Sigmoid colon (tissue), 4 donors: Measurements from ENCODE around the gene HIF3A.

Source experiments
- EP300 ChIP-seq, 4 donors: sonication (generic); formaldehyde crosslinking; IDR thresholded peaks; one replicate each; pipeline ENCODE4 v1.6.1; 2017; ENCODE audit warnings: antibody characterized with exemption in 4 of 4
- POLR2A ChIP-seq, 2 donors: fragments of 450-650 bp; IDR thresholded peaks; one replicate each; pipeline ENCODE4 v1.6.1; 2016; ENCODE audit warnings: antibody characterized with exemption in 2 of 2, mild to moderate bottlenecking in 2 of 2, moderate library complexity in 2 of 2
- POLR2AphosphoS5 ChIP-seq, 4 donors: sonication (generic); formaldehyde crosslinking; IDR thresholded peaks; one replicate each; pipeline ENCODE4 v1.6.1; 2017; ENCODE audit warnings: antibody characterized with exemption in 4 of 4
- TF ChIP-seq, protein P1 (sequence below), 4 experiments: fragments of 450-650 bp in 3 of 4; fragments of 200-600 bp in 1 of 4; IDR thresholded peaks; one replicate each; pipeline ENCODE4 v1.5.1; 2016 to 2019; ENCODE audit warnings: antibody characterized with exemption in 4 of 4, mild to moderate bottlenecking in 3 of 4, moderate library complexity in 2 of 4

GRCh38 chr19:46271481-46272197, 25.2 kb upstream of the HIF3A start:
- TF ChIP-seq, protein P1, sequence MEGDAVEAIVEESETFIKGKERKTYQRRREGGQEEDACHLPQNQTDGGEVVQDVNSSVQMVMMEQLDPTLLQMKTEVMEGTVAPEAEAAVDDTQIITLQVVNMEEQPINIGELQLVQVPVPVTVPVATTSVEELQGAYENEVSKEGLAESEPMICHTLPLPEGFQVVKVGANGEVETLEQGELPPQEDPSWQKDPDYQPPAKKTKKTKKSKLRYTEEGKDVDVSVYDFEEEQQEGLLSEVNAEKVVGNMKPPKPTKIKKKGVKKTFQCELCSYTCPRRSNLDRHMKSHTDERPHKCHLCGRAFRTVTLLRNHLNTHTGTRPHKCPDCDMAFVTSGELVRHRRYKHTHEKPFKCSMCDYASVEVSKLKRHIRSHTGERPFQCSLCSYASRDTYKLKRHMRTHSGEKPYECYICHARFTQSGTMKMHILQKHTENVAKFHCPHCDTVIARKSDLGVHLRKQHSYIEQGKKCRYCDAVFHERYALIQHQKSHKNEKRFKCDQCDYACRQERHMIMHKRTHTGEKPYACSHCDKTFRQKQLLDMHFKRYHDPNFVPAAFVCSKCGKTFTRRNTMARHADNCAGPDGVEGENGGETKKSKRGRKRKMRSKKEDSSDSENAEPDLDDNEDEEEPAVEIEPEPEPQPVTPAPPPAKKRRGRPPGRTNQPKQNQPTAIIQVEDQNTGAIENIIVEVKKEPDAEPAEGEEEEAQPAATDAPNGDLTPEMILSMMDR (IDR thresholded peaks at IDR 0.05), result no peak
- TF ChIP-seq POLR2AphosphoS5 (IDR thresholded peaks at IDR 0.05) (no peak), EP300 (IDR thresholded peaks at IDR 0.05) (no peak), POLR2A (IDR thresholded peaks at IDR 0.05) (no peak)
